Parathyroid adenoma (tissue), 2 donors: Measurements from ENCODE around the gene IGFALS.

Experiments
- H2AFZ ChIP-seq: fragments of 300-600 bp; sonication (generic); one replicate; pipeline ENCODE4 v1.7.0; 2017; ENCODE audit warnings: antibody characterized with exemption, mild to moderate bottlenecking
- H3K27ac ChIP-seq: fragments of 300-600 bp; sonication (generic); one replicate; pipeline ENCODE4 v1.7.0; 2017
- H3K27me3 ChIP-seq: fragments of 300-600 bp; sonication (generic); one replicate; pipeline ENCODE4 v1.7.0; 2017; ENCODE audit warnings: low read length; ENCODE audit not compliant: control insufficient read depth, insufficient read depth
- H3K36me3 ChIP-seq: fragments of 300-600 bp; sonication (generic); one replicate; pipeline ENCODE4 v1.7.0; 2017; ENCODE audit warnings: low read length; ENCODE audit not compliant: control insufficient read depth, insufficient read depth
- H3K4me1 ChIP-seq: fragments of 300-600 bp; sonication (generic); one replicate; pipeline ENCODE4 v1.7.0; 2017; ENCODE audit warnings: control low read depth
- H3K4me2 ChIP-seq: fragments of 300-600 bp; sonication (generic); one replicate; pipeline ENCODE4 v1.7.0; 2017; ENCODE audit warnings: low read length
- H3K4me3 ChIP-seq: fragments of 300-600 bp; sonication (generic); one replicate; pipeline ENCODE4 v1.7.0; 2017; ENCODE audit warnings: low read depth, low read length
- H3K79me2 ChIP-seq: fragments of 300-600 bp; sonication (generic); one replicate; pipeline ENCODE4 v1.7.0; 2017; ENCODE audit warnings: control low read depth
- H3K9ac ChIP-seq: fragments of 300-600 bp; sonication (generic); one replicate; pipeline ENCODE4 v1.7.0; 2017; ENCODE audit warnings: mild to moderate bottlenecking
- H3K9me3 ChIP-seq: fragments of 300-600 bp; sonication (generic); one replicate; pipeline ENCODE4 v1.7.0; 2017; ENCODE audit warnings: low read length; ENCODE audit not compliant: control insufficient read depth
- TF ChIP-seq, protein P1 (sequence below): fragments of 300-600 bp; sonication (generic); IDR thresholded peaks from one replicate; pipeline ENCODE4 v1.7.0; 2017; ENCODE audit warnings: antibody characterized with exemption, mild to moderate bottlenecking
- donor health status: primary hyperparathyroidism.

IGFALS gene

DNA sequence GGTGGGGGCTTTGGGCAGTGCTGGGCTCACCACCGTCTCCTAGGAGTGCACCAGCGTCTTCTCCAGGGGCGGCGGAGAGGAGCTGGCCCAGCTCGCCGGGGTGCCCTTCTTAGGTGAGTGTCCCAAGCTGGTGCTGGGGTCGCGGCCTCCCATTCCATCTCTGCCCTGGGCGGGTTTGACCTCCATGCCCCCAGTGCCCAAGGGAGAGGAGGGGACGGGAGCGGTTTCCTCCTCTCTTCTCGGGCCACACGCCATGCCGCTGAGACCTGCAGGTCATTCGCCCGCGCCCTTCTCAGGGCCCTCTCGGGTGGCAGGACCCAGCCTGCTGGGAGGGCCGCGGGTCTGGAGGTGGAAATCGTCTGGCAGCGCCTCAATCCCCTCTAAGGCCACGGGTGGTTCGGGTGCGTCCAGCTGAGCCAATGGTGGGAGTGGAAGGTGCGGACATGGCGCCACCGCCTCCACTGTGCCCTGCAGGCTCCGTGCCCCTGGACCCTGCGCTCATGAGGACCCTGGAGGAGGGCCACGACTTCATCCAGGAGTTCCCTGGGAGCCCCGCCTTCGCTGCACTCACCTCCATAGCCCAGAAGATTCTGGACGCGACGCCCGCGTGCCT lies 5.3 kb downstream of the IGFALS start:
- H3K27ac ChIP-seq = no peak overlapping the region
- H3K36me3 ChIP-seq = no peaks in the 10 kb centered on the region

DNA sequence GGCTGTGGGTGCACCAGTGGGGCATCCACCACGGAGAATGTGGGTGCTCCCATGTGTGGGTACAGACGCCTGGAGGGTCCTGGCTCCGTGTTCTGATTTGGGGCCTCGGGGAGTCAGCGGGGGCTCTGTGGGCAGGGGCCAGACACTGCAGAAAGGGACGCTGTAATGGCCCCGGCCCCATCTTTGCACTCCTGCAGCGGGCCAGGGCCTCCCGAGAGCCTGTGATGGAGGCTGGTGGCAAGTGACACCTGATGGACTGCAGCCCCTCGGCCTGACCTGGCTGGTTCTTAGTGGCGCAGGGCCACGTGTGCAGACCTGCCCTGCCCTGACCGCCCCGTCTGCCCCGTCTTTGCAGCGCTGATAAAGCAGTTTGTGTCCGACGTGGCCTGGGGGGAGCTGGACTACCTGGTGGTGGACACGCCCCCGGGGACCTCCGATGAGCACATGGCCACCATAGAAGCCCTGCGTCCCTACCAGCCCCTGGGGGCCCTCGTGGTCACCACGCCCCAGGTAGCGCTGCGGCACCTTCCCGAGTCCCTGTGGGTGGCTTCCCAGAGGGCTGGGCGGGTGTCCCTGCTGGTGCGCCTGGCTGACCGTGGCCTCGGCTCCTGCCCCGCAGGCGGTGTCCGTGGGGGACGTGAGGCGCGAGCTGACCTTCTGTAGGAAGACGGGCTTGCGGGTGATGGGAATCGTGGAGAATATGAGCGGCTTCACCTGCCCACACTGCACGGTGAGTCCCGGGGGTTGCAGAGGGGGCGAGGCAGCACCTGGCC lies 6.0 kb downstream of the IGFALS start:
- H3K4me1 ChIP-seq = no peaks in the 10 kb centered on the region
- no peak overlapping the region for H3K4me2 ChIP-seq
- TF ChIP-seq, protein P1, sequence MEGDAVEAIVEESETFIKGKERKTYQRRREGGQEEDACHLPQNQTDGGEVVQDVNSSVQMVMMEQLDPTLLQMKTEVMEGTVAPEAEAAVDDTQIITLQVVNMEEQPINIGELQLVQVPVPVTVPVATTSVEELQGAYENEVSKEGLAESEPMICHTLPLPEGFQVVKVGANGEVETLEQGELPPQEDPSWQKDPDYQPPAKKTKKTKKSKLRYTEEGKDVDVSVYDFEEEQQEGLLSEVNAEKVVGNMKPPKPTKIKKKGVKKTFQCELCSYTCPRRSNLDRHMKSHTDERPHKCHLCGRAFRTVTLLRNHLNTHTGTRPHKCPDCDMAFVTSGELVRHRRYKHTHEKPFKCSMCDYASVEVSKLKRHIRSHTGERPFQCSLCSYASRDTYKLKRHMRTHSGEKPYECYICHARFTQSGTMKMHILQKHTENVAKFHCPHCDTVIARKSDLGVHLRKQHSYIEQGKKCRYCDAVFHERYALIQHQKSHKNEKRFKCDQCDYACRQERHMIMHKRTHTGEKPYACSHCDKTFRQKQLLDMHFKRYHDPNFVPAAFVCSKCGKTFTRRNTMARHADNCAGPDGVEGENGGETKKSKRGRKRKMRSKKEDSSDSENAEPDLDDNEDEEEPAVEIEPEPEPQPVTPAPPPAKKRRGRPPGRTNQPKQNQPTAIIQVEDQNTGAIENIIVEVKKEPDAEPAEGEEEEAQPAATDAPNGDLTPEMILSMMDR = no peak
- H3K79me2 ChIP-seq = peaks cover 29% of the 10 kb centered on the region
- no peaks in the 10 kb centered on the region for H3K36me3 ChIP-seq
- H3K27ac ChIP-seq = no peak overlapping the region
- H3K27me3 ChIP-seq = no peaks in the 10 kb centered on the region
- H3K9ac ChIP-seq = no peak overlapping the region
- no peak overlapping the region for H3K4me3 ChIP-seq
- H3K9me3 ChIP-seq = no peaks in the 10 kb centered on the region
- H2AFZ ChIP-seq = no peak overlapping the region

More for the DNA sequence above, 5.3 kb downstream of the IGFALS start:
- H3K27me3 ChIP-seq = no peaks in the 10 kb centered on the region
- H3K9me3 ChIP-seq = no peaks in the 10 kb centered on the region
- H3K4me3 ChIP-seq = no peak overlapping the region
- no peaks in the 10 kb centered on the region for H3K4me1 ChIP-seq
- no peak overlapping the region for H2AFZ ChIP-seq
- no peak overlapping the region for H3K4me2 ChIP-seq
- no peak overlapping the region for H3K9ac ChIP-seq
- TF ChIP-seq, protein P1 = no peak
- H3K79me2 ChIP-seq = peaks cover 29% of the 10 kb centered on the region

- H3K36me3 ChIP-seq = no peaks in the 10 kb centered on the region
These were observed 6.5 kb downstream of the IGFALS start for GRCh38 chr16:1787056-1787321.

DNA sequence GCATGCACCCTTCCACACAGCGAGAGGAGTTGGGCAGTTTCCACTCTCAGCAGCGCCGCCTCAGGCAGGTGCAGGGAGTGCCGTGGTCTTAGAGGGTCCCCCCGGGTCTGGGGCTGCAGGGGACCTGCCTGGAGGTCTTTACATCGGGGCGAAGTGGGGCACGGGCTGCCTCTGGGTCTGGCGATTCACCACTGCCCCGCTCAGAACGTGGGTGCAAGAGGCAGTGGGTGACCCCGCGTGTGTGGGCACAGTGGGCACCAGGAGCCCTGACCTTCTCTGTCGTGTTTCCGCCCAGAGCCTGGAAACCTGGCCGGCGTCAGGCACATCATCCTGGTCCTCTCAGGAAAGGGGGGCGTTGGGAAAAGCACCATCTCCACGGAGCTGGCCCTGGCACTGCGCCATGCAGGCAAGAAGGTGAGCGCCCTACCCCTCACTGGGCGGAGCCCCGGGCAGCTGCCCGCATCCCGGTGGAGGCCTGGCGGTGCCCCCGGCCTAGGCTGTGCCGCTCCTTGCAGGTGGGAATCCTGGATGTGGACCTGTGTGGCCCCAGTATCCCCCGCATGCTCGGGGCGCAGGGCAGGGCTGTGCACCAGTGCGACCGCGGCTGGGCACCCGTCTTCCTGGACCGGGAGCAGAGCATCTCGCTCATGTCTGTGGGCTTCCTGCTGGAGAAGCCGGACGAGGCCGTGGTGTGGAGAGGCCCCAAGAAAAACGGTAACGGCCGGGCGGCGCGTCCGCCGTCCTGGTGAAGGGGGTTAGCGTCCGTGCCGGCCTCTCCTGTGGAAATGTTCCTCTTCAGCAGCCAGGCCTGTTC lies 7.1 kb downstream of the IGFALS start:
- Histone ChIP-seq H3K27me3 (no peaks in the 10 kb centered on the region), H3K36me3 (no peaks in the 10 kb centered on the region), H2AFZ (no peak overlapping the region), H3K9ac (no peak overlapping the region), H3K4me1 (no peaks in the 10 kb centered on the region), H3K4me2 (no peak overlapping the region), H3K27ac (no peak overlapping the region), H3K4me3 (no peak overlapping the region), H3K79me2 (peaks cover 29% of the 10 kb centered on the region), H3K9me3 (no peaks in the 10 kb centered on the region)
- TF ChIP-seq, protein P1 = no peak

More at GRCh38 chr16:1787056-1787321, 6.5 kb downstream of the IGFALS start:
- no peaks in the 10 kb centered on the region for H3K9me3 ChIP-seq
- no peak overlapping the region for H3K4me2 ChIP-seq
- no peak overlapping the region for H3K27ac ChIP-seq
- H3K9ac ChIP-seq = no peak overlapping the region
- no peaks in the 10 kb centered on the region for H3K4me1 ChIP-seq
- TF ChIP-seq, protein P1 = no peak
- no peak overlapping the region for H3K4me3 ChIP-seq
- H3K27me3 ChIP-seq = no peaks in the 10 kb centered on the region
- peaks cover 29% of the 10 kb centered on the region for H3K79me2 ChIP-seq
- H2AFZ ChIP-seq = no peak overlapping the region
